ENCODE data around the gene CDC73. TPM values are rescaled to one million over a fixed set of nuclear protein-coding genes. Genes with fewer than 3 reads are reported as not detected.
"Not testable (repeated sequence)": the region's sequence is repeated elsewhere in the genome, so short reads cannot be mapped to it uniquely, and the experiment has no call there.

Gene CDC73
- total and polyA plus RNA-seq, 11 donors: 8.3 to 57.3 (median 50.6) TPM

- H3K4me1 ChIP-seq: no peaks in the 10 kb centered on the region
- no peaks in the 10 kb centered on the region for H3K36me3 ChIP-seq
- H3K4me3 ChIP-seq: no peak overlapping the region
- no peaks in the 10 kb centered on the region for H3K27me3 ChIP-seq
- ATAC-seq: no peak
- no peak overlapping the region for H3K27ac ChIP-seq
- no peak for TF ChIP-seq CTCF (IDR thresholded peaks at IDR 0.05)
- TF ChIP-seq POLR2A (IDR thresholded peaks at IDR 0.05): no peak
- H3K9me3 ChIP-seq: no peaks in the 10 kb centered on the region
- intact Hi-C loops (cut with DNase I): no loop called here
- 93 to 98% (median 96%) methylated on average over 1 of the region's 1 CpG for WGBS, 4 donors
- no peak for DNase-seq
Observed at GRCh38 chr1:193281894-193282293, 160.1 kb downstream of the CDC73 start.

- no peaks in the 10 kb centered on the region for H3K4me1 ChIP-seq
- no peak for DNase-seq
- no peaks in the 10 kb centered on the region for H3K27me3 ChIP-seq
- H3K4me3 ChIP-seq: no peak overlapping the region
- no peak for TF ChIP-seq POLR2A (IDR thresholded peaks at IDR 0.05)
- no peaks in the 10 kb centered on the region for H3K36me3 ChIP-seq
- H3K27ac ChIP-seq: no peak overlapping the region
- intact Hi-C loops (cut with DNase I): no loop called here
- WGBS, 4 donors: 56 to 82% (median 80%) methylated on average over 1 of the region's 1 CpG
- no peaks in the 10 kb centered on the region for H3K9me3 ChIP-seq
- no peak for ATAC-seq
Observed at GRCh38 chr1:193283016-193283415, 161.2 kb downstream of the CDC73 start.

- H3K36me3 ChIP-seq: no peaks in the 10 kb centered on the region
- H3K9me3 ChIP-seq: no peaks in the 10 kb centered on the region
- no peaks in the 10 kb centered on the region for H3K27me3 ChIP-seq
- no peak overlapping the region for H3K27ac ChIP-seq
- no peak overlapping the region for H3K4me3 ChIP-seq
- intact Hi-C loops (cut with DNase I): no loop called here
- DNase-seq (no peak), ATAC-seq (no peak)
- H3K4me1 ChIP-seq: no peaks in the 10 kb centered on the region
- no peak for TF ChIP-seq POLR2A (IDR thresholded peaks at IDR 0.05)
- TF ChIP-seq CTCF (IDR thresholded peaks at IDR 0.05): no peak
Observed at GRCh38 chr1:193284219-193284618, 162.4 kb downstream of the CDC73 start.

GRCh38 chr1:193285641-193286040 lies 163.8 kb downstream of the CDC73 start:
- Histone ChIP-seq H3K36me3 (no peaks in the 10 kb centered on the region), H3K27ac (no peak overlapping the region), H3K27me3 (no peaks in the 10 kb centered on the region), H3K4me1 (no peaks in the 10 kb centered on the region), H3K9me3 (no peaks in the 10 kb centered on the region), H3K4me3 (no peak overlapping the region)
- DNase-seq: no peak
- intact Hi-C loops (cut with DNase I): no loop called here
- TF ChIP-seq CTCF (IDR thresholded peaks at IDR 0.05): no peak
- TF ChIP-seq POLR2A (IDR thresholded peaks at IDR 0.05): no peak
- ATAC-seq: no peak

- WGBS, 4 donors: 77 to 86% (median 82%) methylated on average over 2 of the region's 2 CpGs
- not testable (repeated sequence) for ATAC-seq, H3K27me3 ChIP-seq
Observed at GRCh38 chr1:193288548-193289080, 166.8 kb downstream of the CDC73 start.

More at GRCh38 chr1:193288548-193289080, 166.8 kb downstream of the CDC73 start:
- H3K4me3 ChIP-seq; DNase-seq; H3K9me3 ChIP-seq; H3K4me1 ChIP-seq; intact Hi-C loops (cut with DNase I); H3K36me3 ChIP-seq; H3K27ac ChIP-seq: not testable (repeated sequence)

All from heart left ventricle (tissue), 16 donors.